Stimulated activated CD4-positive, alpha-beta T cell treated with anti-CD3 and anti-CD28 coated beads, TNF-alpha, amount 100 ng/mL, for 24 hours (primary cell): ENCODE data around the gene FAM120C.

Experiments
- DNase-seq, 3 experiments: peaks; one replicate each; pipeline ENCODE4 v3.0.0-alpha.2; 2020; ENCODE audit warnings: low read depth in 3 of 3

FAM120C gene

DNA sequence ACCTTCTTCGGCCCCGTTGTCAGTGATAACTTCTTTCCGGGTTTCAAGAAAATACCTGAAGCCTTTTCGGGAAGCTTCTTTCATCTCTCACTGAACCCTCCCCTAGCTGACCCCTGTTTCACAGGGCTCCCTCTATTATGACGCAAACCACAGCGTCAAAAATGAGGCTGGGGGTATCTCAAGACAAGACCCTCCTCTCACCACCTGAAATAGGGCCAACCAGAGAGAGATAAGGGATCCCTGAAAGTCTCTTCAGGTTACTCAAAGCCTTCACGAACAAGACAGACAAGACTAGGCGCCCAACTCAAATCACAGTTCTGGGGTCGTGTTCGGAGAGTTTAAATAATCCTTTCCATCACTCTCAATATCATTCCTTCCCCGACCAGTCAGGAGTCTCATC is 140.0 kb downstream of the FAM120C start:
- no peak for DNase-seq

DNA sequence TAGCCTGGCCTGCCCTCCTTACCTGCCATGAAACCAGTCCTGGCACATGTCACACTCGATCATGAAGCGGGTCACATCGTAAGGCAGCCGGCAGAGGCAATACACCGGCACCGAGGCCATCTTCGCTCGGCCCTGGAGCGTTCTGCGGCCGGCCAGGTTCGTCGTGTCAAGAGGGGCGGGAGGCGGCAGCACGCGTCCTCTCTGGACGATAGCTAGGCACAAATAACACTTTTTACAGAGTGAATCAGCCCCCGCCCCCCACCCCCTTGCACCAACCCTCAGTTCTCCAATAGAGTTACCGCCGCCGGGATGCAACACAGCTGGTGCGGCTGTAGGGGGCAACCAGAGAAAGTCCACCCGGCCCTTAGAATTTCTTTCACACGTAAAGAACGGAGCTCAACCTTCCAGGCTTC is 140.4 kb downstream of the FAM120C start:
- DNase-seq, result peak; percentile 2 to 30 (median 8)

DNA sequence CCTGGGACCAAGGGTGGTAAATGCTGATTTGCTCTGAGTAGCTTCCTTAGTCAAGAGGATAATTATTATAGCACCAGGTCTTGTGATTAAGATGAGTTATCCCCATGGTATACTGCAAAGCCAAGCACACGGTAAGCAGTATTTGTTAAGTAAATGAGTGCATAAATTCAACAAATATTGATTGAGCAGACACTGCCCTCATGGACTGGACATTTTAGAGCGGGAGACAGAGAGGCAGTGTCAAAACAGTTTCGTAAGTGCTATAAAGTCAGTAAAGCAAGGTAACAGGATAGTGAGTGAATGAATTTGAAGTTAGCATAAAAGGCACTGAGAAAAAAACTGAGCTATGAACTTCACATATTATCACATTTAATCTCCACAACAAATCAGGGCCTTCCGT is 152.7 kb downstream of the FAM120C start:
- no peak for DNase-seq

DNA sequence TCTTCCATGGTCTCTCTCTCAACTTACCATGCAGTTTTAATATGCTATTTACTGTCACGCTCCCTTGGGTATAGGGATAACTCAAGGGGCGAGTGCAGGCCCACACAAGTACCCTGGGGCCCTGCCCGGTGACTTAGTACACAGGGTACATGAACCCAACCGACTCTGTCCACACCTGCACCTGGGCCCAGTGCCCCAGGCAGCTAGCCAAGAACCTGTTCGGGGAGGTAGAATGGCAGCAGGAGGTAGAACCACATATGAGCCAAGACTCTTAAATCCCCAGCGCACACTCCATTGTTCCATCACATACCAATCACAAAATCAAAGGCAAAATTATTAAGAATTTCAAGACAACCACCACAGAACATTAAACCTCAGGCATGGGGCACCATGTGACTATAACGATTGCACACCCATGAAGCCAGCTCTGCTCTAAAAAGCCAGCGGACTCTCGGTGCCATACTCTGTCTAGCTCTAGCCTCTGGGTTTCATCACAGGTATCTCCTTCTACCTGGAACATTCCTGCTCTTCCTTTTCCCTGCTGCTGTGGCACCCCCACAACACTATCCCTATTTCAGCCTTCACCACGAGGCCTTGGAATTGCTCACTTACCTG is 153.4 kb downstream of the FAM120C start:
- DNase-seq, result no peak

DNA sequence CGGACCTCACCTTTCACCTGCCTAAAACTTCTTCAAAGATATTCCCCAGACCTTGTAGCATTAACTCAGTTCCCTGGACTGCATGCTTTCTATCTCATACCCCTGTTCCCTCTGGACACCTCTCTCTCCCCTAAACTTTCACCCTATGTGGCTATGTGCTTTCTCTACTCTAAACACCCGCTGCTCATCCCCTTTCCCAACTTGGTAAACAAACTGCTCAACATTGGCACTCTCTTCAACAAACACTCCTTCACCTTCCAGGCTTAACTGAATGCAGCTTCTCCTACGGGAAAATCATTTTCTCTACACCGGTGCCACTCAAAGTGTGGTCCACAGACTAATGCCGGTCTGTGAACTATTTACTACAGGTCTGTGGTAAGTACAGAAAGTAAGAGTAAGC is 158.7 kb downstream of the FAM120C start:
- no peak for DNase-seq
